Fibroblast of skin of left biceps (primary cell): ENCODE data around the gene RNF144A.
A peak's percentile ranks its signal among the peaks of the same experiment; 100 is the strongest.
"Not testable (repeated sequence)": the region's sequence is repeated elsewhere in the genome, so short reads cannot be mapped to it uniquely, and the experiment has no call there.

Experiments used
- DNase-seq, 2 experiments: peaks; one replicate each; pipeline ENCODE4 v3.0.0-alpha.2; 2013; ENCODE audit warnings: low read depth in 2 of 2

The RNF144A gene, protein sequence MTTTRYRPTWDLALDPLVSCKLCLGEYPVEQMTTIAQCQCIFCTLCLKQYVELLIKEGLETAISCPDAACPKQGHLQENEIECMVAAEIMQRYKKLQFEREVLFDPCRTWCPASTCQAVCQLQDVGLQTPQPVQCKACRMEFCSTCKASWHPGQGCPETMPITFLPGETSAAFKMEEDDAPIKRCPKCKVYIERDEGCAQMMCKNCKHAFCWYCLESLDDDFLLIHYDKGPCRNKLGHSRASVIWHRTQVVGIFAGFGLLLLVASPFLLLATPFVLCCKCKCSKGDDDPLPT

DNA sequence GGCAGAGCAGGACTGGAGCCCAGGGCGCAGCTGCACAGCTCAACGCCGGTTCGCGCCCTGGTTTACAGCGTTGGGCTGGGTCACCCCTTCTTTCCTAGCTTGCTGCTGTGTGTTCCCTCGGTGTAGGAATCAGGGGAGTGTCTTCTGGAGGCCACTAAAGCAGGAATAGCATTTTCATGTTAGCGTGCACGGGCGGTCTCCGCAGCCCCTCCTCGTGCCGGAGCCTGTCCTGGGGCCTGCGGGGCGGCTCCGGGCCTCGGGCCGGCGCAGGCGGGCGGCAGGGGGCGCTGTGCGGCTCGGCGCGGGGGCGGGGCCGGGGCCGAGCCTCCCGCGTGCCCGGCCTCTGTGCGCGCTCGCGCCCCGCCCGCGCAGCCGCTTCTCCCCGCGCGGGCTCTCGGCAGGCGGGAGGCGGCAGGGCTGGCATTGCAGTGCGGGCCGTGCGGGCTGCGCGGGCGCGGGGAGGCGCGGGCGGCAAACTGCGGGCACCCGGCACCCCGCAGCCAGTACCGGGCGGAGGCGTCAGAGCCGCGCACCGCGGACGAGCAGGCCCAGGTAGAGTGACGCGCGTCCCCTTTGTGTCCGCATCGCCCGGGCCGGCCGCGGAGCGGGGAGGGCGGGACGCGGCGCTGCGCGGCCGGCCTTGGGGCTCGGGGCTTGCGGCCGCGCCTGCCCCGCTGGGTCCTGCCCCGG is at the start of gene RNF144A:
Gene RNF144A, plus strand, starts transcription at position 342 of the 690 bp plus-strand sequence. CDS start 79,515 bp downstream, outside the sequence.
- no peak for DNase-seq

DNA sequence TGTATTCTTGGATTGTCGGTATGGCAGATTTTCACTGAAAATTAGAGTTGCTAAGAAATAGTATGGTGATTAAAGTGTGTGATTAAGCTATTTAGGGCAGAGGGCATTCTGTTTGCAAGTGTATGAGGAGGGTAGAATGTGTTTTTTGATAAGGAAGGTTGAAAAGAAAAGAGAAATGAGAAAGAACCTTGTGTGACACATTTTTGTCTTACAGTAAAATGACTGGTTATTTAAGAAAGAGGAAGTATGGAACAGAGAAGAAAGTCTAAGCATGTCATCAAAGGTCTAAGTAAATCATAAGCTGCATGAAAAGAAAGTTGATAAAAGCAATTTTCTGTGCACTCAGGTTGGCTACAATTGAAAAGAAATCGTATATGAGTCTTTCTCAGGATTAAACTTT is 44.8 kb upstream of the RNF144A start:
- no peak for DNase-seq

DNA sequence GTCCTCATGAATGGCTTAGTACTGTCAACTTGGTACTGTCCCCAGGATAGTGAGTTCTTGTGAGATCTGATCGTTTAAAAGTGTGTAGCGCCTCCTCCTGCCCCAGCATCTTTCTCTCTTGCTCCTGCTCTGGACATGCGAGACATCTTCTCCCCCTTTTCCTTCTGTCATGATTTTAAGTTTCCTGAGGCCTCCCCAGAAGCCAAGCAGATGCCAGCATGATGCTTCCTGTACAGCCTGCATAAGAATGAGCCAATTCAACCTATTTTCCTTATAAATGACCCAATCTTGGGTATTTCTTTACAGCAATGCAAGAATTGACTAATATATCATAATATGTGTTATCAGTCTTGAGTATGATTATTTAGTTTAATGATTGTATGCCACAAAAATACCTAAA is 43.2 kb upstream of the RNF144A start:
- DNase-seq: no peak

DNA sequence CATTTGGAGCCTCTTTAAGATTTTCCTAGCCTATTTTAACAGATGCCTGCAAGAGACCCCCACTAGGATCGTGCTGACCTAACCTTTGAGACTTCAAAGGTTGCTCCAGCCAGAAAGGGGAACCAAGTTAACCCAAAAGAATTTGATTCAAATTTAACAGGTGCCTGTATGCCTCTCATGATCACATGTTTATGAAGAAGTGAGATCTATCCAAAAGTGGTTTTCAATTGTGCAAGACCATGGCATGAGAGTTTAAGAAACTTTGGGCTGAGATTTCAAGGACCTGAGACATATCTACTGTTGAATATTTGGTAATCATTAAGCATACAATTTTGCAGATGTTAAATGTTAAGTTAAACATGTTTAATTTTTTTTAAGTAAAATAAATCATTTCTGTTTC is 40.9 kb upstream of the RNF144A start:
- no peak for DNase-seq

DNA sequence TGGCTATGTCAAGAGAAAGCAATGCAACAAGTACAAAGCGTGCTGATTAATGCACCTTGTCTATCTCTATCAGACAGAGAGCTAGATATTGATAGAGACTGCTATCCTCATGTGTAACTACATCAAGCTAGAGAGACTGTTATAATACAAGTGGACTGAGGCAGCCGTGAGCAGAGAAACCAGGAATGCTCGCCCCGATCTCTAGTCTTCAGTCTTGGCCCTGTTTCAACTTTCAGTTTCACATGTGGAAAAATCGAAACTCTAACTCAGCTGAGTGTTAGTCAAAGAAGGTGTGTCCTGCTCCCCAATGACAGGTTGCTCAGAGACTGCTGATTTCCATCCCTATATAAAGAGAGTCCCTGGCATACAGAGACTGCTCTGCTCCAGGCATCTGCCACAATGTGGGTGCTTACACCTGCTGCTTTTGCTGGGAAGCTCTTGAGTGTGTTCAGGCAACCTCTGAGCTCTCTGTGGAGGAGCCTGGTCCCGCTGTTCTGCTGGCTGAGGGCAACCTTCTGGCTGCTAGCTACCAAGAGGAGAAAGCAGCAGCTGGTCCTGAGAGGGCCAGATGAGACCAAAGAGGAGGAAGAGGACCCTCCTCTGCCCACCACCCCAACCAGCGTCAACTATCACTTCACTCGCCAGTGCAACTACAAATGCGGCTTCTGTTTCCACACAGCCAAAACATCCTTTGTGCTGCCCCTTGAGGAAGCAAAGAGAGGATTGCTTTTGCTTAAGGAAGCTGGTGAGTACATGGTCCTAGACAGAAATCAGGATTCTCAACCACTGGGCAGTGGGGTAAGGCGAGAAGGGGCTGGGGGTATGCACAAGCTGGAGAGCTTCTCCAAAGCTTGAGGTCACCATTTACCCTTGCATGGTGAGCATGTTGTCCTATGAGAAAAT is 39.6 kb upstream of the RNF144A start, which contains the start of gene RSAD2:
Gene RSAD2, plus strand, starts transcription at position 376 of the 903 bp plus-strand sequence. Its CDS starts 24 bp downstream, at position 400.
- peak in 1 of 2 experiments; percentile 9 for DNase-seq

DNA sequence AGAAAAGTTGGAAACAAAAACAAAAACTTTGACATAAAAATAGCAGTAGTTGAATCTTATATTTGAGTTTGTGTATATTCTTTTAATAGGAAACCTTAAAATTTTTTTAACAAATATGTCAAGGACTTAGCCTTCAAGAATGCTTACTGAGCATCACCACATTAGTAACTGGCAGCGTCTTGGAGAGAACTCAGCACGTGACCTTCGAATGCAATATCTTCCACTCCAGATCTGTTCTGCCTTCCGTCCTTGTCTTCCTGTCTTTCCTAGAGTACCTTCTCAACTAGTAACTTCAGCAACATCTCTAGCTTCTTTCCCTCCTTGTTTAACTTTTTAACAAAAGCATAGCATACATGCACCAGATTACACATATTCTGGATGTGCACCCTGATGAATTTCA is 38.7 kb upstream of the RNF144A start:
- no peak for DNase-seq

DNA sequence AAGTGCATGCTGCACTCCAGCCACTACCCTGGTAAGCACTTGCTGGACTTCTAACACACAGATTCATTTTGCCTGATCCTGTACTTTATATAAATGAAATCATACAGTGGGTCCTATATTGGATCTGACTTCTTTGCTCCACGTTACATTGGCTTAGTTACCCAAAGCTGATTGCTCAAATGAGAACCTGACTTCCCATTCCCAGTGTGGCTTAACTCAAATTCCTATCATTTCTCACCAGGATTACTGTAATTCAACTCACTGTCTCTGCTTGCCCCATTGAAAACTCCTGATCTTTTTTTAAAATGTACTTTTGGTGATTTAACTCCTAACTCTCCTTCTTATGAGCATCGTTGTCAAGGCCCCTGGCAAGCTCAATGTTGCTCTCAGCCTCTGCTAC is 38.2 kb upstream of the RNF144A start:
- DNase-seq: no peak

DNA sequence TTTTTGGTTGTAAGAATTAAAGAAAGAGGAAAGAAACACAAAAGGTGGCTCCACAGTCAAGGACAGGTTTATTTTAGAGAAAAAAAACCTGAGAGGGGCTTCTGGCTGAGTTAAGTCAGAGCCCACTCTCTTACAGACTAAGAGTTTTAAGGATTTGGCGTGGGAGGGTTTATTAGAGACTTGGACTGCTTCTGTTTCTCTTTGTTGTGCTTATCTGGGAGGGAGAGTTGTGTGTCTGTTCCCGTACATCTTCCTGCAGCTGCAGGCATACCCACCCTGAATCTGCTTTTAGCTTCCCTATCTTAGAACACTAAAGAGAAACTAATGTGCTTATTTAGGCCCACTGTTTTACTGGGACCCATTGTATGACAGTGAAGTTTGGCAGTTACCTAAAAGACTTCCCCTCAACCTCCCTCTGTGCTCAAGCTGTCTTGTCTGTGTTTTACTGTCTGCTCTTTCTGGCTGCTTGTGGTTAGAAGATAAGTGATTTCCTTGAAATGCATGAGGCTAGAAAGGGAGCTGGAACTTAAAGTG is 36.9 kb upstream of the RNF144A start:
- no peak for DNase-seq

DNA sequence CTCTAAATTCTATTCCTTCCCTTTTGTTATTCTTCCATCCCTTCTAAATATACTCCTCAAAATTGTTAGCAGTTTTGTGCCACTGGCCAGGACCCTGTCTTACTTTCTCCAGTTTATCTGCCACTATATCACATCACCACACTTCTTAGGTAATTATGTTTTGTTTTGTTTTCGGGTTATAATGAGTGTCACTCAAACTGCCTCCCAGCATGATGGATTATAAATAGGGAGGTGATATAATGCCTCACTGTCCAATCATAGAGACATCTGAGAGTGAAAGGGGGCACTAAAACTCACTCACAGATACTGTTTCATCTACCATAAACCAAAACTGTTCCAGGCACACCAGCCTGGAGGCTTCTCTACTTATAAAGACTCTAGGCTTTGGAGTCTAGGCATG is 36.2 kb upstream of the RNF144A start:
- no peak for DNase-seq

DNA sequence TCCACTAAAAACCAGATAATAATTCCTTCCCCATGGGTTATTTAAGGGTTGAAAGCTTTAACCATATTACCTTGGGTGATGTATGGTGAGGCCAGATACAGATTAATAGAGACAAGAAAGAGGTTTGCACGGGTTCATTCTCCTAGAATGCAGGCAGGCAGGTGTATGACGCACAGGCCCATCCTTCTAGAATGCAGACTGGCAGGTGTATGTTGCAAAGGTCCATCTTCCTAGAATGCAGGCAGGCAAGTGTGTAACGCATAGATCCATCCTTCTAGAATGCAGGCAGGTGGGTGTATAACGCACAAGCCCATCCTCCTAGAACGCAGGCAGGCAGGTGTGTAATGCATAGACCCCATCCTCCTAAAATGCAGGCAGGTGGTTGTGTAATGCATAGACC is 35.7 kb upstream of the RNF144A start:
- no peak for DNase-seq

DNA sequence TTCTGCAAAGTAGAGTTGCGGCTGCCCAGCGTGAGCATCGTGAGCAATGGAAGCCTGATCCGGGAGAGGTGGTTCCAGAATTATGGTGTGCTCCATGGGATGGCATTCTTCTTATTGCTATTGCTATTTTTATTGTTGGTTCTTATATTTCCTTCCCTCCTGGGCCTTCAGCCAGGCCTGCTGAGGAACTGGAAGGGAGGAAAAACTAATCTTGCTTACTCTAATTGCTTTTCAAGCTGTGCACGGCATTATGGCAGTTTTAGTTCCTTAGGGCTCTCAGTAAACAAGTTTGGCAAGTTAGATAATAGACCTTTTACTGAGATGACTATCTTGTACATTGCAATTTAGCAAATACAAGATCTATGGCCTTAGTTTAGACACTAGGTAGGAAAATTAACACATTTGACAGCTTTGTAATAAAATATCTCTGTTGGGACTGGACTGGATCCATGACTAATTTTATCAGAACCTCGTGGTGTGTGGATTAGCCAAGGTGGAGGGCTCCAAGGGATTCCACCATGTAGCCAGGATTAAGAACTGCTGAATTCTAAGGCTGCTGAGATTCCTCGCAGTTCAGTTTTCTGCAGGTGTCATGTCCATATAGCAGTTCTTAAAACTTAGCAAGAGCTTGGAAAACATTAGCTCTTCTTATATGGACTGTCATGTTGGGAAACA is 33.6 kb upstream of the RNF144A start:
- no peak for DNase-seq

DNA sequence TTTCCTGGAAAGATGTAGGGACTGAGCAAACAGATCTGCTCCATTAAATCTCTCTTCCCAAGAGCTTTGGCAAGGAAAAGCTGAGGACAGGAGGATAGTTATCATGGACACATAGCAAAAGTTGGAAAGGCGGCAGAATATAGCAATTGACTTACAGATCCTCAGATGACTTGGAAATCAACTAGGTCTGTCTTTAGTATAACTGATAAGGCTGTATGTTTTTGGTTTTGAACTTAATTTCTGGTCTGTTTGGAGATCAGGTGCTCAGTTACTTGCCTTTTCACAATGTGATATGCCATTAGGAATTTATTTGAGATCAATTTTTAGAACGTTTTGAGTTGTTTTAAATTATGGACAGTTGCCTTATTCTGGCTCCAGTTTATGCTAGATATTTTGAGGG is 31.7 kb upstream of the RNF144A start:
- DNase-seq: no peak

DNA sequence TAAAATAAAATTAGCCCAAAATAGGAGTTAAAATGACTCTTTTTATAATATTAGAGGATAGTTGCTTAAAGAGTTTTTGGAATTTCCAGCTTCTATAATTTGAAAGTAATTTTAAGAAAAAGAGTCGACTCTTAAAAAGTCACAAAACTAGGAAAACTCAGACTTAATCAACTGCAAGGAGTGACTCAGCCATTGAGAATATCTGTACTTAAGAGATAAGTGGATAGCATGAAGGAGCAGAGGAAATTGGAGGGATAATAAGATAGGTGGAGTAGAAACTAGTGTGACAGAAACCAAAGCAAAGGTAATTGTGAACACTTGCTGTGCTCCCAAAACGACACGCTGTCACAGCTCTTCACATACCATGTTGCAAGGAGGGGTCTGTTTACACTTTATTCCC is 31.2 kb upstream of the RNF144A start:
- no peak for DNase-seq

DNA sequence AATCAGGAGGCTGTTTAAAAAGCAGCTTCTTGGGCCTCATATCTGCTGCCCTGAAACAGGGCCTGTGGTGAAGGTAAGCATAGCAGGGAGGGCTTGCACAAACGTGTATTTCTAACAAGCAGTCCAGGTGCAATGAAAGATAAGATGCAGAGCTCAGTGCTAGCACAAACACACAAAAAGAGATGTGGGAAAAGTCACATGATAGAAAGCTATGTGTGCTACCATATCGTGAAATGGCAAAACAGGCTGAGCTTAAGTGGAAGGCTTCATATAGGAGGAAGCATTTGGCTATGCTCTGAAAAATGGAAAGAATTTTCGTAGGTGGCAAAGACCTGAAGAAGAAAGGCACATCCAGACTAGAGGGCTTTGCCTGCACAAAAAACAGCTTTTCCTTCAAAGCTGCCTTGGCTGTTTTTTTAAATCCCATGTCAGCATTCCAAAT is 29.4 kb upstream of the RNF144A start:
- DNase-seq: no peak

DNA sequence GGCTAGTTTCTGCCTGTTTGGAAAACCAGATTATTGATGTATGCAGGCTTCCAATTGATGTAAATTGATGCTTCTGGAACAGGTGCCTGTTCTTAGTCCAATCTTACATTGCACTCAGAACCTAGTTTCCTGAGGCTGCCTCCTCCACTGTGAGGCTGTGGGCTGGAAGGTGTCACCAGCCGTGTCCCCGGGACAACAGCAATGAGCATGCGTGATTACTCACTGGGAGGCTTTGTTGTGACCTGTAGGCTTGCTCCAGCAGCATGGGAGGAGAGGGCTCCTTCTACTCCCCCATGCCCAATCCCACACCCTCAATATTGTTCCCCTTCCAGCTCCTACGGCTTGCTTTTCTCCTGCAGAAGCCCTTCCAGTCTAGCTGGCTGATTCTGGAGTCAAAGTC is 28.5 kb upstream of the RNF144A start:
- DNase-seq: no peak

DNA sequence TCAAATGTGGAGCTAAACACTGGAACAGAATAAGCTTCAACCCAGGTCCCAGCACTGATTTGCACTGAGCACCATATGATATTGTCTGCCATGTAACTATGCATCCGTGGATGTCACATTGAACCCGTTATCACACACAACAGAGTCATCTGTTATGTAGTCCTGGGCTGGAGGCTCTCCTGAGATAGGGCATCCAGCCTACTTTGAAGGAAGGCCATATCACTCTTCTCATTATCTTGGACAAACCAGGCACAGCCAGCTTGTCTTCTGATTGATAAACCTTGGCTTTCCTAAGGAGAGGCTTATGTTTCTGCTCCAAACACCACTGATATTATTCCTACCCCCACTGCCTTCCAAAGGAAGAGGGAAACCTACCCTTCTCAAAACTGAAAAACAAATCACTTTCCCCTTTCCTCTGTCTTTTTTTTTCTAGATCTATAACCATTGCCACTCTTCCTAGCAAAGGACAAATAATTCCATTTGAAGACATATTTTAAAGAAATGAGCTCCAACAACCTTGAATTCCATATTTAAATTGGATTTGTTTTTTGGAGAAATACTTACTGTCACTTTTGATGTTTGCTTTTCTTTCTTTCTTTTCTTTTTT is 23.2 kb upstream of the RNF144A start:
- no peak for DNase-seq

DNA sequence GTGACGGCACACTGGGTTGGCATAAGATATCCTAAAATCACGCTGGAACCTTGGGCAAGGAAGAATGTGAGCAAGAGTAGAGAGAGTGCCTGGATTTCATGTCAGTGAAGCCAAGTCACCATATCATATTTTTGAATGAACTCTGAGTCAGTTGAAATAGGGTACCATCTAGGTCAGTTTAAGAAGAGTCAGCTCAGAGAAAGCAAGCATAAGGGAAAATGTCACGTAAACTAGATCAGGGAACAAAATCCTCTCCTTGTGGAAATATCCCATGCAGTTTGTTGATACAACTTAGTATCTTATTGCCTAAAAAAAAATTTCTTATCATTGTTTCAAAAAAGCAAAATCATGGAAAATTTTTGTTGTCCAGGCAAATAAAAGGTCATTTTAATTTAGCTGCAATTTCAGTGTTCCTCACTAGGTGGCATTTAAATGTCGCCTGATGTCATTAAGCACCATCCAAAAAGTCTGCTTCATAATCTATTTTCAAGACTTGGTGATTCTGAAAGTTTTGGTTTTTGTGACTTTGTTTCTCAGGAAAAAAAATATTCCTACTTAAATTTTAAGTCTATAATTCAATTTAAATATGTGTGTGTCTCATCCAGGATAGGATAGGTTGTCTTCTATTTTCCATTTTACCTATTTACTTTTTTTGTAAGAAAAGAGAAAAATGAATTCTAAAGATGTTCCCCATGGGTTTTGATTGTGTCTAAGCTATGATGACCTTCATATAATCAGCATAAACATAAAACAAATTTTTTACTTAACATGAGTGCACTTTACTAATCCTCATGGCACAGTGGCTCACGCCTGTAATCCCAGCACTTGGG is 20.1 kb upstream of the RNF144A start:
- peak in 1 of 2 experiments; percentile 4 for DNase-seq

DNA sequence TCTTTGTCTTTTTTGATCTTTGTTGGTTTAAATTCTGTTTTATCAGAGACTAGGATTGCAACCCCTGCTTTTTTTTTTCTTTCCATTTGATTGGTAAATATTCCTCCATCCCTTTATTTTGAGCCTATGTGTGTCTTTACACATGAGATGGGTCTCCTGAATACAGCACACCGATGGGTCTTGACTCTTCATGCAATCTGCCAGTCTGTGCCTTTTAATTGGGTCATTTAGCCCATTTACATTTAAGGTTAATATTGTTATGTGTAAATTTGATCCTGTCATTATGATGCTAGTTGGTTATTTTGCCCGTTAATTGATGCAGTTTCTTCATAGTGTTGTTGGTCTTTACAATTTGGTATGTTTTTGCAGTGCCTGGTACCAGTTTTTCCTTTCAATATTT is 14.6 kb upstream of the RNF144A start:
- DNase-seq: not testable (repeated sequence)

DNA sequence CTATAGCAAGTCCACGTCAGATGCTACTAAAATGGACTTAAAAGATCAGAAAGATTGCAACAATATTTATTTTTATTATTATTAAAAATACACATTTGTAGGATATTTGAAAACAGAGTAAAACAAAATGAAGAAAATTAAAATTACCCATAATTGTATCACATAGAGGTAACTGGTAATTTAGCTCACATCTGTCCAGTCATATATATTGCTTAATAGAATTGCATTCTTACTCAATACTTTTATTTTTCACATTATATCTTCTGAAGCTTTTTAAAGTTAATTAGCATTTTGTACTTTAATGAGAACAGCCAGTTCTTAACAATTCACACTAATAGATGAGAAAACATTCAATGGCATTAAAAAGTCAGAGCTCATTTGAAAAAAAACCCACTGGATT is 11.5 kb upstream of the RNF144A start:
- no peak for DNase-seq

DNA sequence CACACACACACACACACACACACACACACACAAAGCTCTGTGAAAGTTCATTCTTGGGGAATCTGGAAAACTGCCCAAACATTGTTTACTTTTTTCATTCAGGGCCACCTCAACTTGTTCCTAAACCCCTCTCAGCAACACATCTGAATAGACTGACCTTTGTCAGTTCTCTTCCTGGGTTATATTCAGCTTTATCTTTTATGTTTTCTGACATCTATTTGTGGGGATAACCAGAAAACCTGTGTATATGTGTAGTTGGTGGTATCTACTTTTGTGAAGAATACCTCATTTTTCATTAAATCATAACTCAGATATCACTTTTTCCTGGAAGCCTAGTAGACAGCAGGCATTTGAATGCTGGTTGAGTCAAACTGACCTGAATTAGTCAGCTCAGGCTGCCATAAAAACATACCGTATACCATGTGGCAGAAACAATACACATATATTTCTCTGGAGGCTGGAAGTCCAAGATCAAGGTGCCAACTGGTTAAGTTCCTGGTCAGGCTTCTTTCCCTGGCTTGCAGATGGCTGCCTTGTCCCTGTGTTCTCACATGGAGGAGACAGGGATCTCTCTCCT is 11.0 kb upstream of the RNF144A start:
- DNase-seq: no peak
